ENCODE data around the gene ARSI.

Gene ARSI

DNA sequence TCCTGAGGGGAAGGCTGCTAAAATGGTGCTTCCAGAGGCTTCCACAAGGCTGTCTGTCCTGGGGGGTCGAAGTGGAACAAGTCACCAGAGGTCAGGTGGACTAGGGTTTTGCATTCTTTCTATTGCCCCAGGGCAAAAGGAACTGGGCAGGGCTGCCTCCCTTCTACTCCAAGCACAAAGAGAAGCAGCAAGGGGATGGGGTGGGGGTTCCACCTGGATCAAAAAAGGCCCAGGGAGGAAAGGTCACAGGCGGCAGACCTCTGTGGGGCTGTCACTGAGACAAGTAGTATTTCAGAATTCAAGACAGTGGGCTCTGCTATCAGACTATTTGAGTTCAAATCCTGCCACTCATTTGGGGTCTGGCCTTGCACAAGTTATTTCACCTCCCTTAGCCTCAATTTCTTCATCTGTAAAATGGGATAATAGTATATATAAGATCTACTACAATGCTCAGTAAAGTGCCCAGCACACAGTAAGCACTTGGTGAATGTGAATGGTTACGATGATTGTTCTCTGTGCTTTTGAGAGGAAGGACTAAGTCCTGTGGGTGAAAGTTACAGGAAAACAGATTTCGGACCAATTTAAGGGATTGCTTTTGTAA lies 1.9 kb upstream of the ARSI start:
- H3K27me3 ChIP-seq (ENCODE audit: control insufficient read depth, insufficient read depth, low read length), result peaks cover 25% of the 10 kb centered on the region
- peaks cover 4% of the 10 kb centered on the region for H3K4me1 ChIP-seq (ENCODE audit: control insufficient read depth, insufficient read depth, low read length)
- no peaks in the 10 kb centered on the region for H3K9me3 ChIP-seq (ENCODE audit: control insufficient read depth, low read length)
- no peaks in the 10 kb centered on the region for H3K36me3 ChIP-seq (ENCODE audit: control insufficient read depth, insufficient read depth, low read length)
- no peak overlapping the region for H3K4me3 ChIP-seq (ENCODE audit: low read length)
- H3K9ac ChIP-seq (ENCODE audit: low read length), result no peak overlapping the region

DNA sequence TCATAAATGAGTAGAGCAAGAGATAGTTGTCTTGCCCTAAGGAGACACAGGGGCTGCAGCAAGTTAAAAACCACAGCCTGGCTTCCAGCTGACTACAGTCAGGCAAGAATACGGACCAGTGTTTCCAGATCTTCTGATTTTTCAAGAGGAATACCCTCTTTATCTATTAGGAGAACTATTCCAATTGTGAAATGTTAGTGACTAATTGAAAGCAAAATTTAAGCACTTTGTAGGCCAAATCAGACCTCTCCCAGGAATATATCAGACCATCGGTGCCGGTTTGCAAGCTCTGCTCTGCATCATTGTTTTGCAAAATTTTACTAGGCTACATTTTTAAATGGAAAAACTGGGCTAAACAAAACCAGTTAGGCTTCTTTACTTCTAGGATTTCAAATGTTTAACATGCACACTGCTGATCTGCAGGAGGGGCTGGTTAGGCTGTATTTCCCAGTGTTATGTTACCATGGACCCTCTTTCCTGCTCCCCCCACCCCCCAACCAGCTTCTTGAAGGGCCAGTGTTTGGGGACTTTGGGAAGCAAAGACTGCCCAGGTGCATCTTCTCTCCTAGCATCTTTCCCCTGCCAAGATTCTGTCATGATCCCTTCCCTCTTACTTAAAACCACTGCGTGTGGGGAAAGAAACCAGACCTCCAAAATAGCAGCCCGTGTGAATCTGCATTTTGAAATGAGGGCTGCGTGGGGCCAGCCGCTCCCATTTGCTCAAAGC lies 1.1 kb upstream of the ARSI start:
- H3K4me1 ChIP-seq (ENCODE audit: control insufficient read depth, insufficient read depth, low read length), result peaks cover 4% of the 10 kb centered on the region
- no peak overlapping the region for H3K9ac ChIP-seq (ENCODE audit: low read length)
- H3K4me3 ChIP-seq (ENCODE audit: low read length), result no peak overlapping the region
- peaks cover 25% of the 10 kb centered on the region for H3K27me3 ChIP-seq (ENCODE audit: control insufficient read depth, insufficient read depth, low read length)
- no peaks in the 10 kb centered on the region for H3K36me3 ChIP-seq (ENCODE audit: control insufficient read depth, insufficient read depth, low read length)
- no peaks in the 10 kb centered on the region for H3K9me3 ChIP-seq (ENCODE audit: control insufficient read depth, low read length)

DNA sequence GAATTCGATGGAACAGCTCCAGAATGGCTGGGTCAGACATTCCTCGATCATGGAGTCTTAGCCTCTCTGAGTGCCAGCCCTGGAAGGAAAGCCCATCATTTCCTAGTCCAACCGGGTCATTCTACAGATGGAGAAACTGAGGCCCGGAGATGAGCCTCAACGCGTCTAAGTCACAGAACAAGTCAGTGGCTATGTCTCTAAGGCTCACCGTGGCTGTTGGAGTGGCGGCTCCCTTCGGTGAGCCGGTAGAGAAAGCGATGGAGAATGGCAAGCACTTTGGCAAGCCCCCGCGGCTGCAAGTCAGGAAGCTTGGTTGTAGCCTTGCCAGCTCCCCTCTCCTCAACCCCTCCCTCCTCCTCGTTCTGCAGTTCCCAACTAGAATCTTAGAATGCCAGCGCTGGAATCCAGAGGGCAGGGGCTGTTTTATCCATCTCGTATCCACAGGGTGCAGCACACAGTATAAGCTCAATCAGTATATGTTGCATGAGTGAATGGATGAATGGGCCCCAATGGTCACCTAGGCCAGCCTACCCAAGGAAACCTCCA lies 438 bp upstream of the ARSI start:
- Histone ChIP-seq H3K36me3 (ENCODE audit: control insufficient read depth, insufficient read depth, low read length) (no peaks in the 10 kb centered on the region), H3K27me3 (ENCODE audit: control insufficient read depth, insufficient read depth, low read length) (peaks cover 25% of the 10 kb centered on the region), H3K9ac (ENCODE audit: low read length) (no peak overlapping the region), H3K4me1 (ENCODE audit: control insufficient read depth, insufficient read depth, low read length) (peaks cover 4% of the 10 kb centered on the region), H3K9me3 (ENCODE audit: control insufficient read depth, low read length) (no peaks in the 10 kb centered on the region), H3K4me3 (ENCODE audit: low read length) (no peak overlapping the region)

DNA sequence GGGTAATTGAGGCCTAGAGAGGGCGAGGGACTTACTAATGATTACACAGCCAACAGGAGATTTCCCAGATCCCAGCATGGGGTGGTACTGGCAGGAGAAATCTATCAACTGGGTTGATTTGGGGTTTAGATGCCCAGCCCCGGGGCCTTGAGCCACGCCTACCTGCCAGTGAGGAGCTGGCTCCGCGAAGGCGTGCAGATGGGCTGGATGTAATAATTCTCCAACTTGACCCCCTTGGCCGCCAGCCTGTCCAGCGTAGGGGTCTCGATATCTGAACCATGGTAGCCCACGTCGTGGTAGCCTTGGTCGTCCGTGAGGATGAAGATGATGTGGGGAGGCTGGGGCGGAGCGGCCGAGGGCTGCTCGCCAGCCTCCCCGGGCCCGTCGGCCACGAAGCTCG lies 804 bp downstream of the ARSI start:
- Histone ChIP-seq H3K36me3 (ENCODE audit: control insufficient read depth, insufficient read depth, low read length) (no peaks in the 10 kb centered on the region), H3K27me3 (ENCODE audit: control insufficient read depth, insufficient read depth, low read length) (peaks cover 25% of the 10 kb centered on the region), H3K9me3 (ENCODE audit: control insufficient read depth, low read length) (no peaks in the 10 kb centered on the region), H3K9ac (ENCODE audit: low read length) (no peak overlapping the region), H3K4me3 (ENCODE audit: low read length) (no peak overlapping the region), H3K4me1 (ENCODE audit: control insufficient read depth, insufficient read depth, low read length) (peaks cover 4% of the 10 kb centered on the region)

DNA sequence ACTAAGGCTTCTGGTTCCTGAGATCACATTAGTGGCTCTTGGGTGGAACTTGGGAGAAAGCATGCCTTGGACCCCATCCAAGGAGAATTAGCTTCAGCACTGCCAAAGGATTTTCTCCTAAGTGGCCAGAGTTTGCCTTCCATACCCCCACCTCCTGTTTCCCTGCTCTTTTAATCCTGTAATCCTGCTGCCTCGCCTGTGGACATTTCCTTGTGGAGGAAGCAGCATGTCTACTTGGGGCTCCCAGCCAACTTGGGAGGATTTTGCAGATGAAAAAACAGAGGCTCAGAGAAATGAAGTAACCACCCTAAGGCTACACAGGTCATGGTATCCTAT lies 1.6 kb downstream of the ARSI start:
- Histone ChIP-seq H3K4me1 (ENCODE audit: control insufficient read depth, insufficient read depth, low read length) (peaks cover 4% of the 10 kb centered on the region), H3K9me3 (ENCODE audit: control insufficient read depth, low read length) (no peaks in the 10 kb centered on the region), H3K4me3 (ENCODE audit: low read length) (no peak overlapping the region), H3K9ac (ENCODE audit: low read length) (no peak overlapping the region), H3K36me3 (ENCODE audit: control insufficient read depth, insufficient read depth, low read length) (no peaks in the 10 kb centered on the region), H3K27me3 (ENCODE audit: control insufficient read depth, insufficient read depth, low read length) (peaks cover 25% of the 10 kb centered on the region)

DNA sequence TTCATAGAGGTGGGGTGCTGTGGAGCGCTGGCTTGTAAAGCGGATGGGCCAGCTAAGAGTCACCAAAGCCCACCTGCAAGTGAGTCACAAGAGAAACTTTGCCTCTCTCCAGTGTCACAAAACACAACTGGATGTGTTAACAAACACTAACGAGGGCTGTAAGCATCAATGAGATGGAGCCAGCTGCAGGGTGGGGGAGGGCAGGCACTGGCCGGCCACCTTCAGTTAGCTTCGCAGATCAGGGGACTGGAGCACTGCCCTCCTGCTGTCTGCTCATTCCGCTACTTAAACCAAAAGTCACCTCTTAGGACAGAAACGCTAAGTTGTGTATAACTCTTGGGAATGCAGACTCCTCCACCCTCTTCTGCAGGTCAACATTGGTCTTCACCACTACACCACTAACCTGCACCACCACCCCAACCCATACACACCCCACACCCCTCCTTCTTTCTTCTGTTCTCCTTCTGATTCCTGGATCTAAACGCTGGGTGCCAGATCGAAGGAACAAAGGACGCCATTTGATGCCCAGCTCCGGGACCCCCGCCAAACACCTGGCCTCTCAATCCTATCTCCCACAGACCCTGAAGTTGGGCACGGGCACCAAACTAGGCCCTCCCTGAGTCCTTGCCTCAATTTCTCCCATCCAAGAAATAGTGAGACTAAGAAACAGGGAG lies 2.1 kb downstream of the ARSI start:
- H3K36me3 ChIP-seq (ENCODE audit: control insufficient read depth, insufficient read depth, low read length), result no peaks in the 10 kb centered on the region
- no peak overlapping the region for H3K4me3 ChIP-seq (ENCODE audit: low read length)
- peaks cover 4% of the 10 kb centered on the region for H3K4me1 ChIP-seq (ENCODE audit: control insufficient read depth, insufficient read depth, low read length)
- H3K9ac ChIP-seq (ENCODE audit: low read length), result no peak overlapping the region
- peaks cover 25% of the 10 kb centered on the region for H3K27me3 ChIP-seq (ENCODE audit: control insufficient read depth, insufficient read depth, low read length)
- H3K9me3 ChIP-seq (ENCODE audit: control insufficient read depth, low read length), result no peaks in the 10 kb centered on the region

DNA sequence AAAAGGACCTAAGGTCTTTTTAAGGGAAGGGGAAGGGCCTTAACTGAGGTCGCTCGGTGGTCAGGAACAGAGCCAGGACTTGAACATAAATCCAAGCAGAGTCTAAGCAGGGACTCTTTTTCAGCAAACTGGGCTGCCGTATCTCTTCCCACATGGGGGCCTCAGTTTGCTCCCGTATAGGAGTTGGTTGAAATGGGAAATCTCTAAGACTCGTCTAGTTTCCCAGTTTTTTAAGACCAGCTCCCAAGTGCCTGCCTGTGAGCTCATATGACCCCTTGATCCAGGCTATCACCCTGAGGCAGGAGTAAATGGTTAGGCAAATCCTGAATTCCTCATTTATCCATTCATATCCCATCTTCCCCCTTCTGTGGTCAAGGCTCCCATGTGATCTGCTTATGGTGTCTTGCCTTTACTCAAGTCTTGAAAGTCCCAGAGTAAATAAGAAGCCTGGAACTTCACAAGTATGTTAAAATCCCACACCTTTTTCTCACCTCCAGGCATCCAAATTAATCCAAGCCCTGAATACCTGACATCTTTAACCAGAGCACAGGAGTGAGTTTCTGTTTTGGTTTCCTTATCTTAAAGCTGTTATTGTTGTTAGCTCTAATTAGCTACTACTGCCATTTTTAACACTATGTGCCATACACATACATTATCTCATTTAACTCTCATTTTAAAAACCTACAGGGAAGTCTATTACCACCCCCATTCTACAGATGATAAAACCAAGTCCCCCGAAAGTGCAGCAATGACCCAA lies 3.0 kb downstream of the ARSI start:
- no peaks in the 10 kb centered on the region for H3K36me3 ChIP-seq (ENCODE audit: control insufficient read depth, insufficient read depth, low read length)
- peaks cover 25% of the 10 kb centered on the region for H3K27me3 ChIP-seq (ENCODE audit: control insufficient read depth, insufficient read depth, low read length)
- H3K9me3 ChIP-seq (ENCODE audit: control insufficient read depth, low read length), result no peaks in the 10 kb centered on the region
- no peak overlapping the region for H3K4me3 ChIP-seq (ENCODE audit: low read length)
- H3K9ac ChIP-seq (ENCODE audit: low read length), result no peak overlapping the region
- peaks cover 9% of the 10 kb centered on the region for H3K4me1 ChIP-seq (ENCODE audit: control insufficient read depth, insufficient read depth, low read length)

DNA sequence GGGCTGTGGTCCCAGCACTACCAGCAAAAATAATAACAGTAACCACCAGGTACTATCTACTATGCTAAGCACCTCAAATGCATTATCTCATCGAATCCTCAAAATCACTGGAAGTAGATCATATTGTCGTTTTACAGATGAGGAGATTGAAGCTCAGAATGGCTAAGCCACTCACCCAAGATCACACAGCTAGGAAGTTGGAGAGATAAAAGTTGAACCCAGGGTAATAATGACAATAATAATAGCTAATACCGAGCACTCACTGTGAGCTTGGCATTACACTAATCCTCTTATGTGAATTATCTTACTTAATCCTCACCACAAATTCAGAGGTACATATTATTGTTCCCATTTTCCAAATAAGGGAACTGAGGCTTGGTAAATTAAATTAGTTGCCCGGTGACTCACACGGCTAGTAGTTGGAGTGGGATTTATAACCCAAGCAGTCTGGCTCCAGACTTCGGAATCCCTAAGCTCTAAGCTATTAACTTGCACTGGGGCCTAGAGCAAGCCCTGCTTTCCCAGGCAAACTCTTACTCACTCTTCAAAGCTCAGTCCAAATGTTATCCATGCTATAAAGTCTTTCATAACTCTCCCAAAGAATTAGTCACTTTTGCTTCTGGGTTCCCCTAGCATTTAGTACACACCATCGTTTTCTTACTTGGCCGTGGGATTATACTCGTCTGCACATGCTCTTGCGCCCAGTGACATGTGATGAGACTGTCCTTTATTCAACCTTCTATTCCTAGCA lies 3.8 kb downstream of the ARSI start:
- H3K9ac ChIP-seq (ENCODE audit: low read length), result no peak overlapping the region
- H3K36me3 ChIP-seq (ENCODE audit: control insufficient read depth, insufficient read depth, low read length), result no peaks in the 10 kb centered on the region
- H3K9me3 ChIP-seq (ENCODE audit: control insufficient read depth, low read length), result no peaks in the 10 kb centered on the region
- H3K4me1 ChIP-seq (ENCODE audit: control insufficient read depth, insufficient read depth, low read length), result peaks cover 10% of the 10 kb centered on the region
- H3K4me3 ChIP-seq (ENCODE audit: low read length), result no peak overlapping the region
- peaks cover 25% of the 10 kb centered on the region for H3K27me3 ChIP-seq (ENCODE audit: control insufficient read depth, insufficient read depth, low read length)

DNA sequence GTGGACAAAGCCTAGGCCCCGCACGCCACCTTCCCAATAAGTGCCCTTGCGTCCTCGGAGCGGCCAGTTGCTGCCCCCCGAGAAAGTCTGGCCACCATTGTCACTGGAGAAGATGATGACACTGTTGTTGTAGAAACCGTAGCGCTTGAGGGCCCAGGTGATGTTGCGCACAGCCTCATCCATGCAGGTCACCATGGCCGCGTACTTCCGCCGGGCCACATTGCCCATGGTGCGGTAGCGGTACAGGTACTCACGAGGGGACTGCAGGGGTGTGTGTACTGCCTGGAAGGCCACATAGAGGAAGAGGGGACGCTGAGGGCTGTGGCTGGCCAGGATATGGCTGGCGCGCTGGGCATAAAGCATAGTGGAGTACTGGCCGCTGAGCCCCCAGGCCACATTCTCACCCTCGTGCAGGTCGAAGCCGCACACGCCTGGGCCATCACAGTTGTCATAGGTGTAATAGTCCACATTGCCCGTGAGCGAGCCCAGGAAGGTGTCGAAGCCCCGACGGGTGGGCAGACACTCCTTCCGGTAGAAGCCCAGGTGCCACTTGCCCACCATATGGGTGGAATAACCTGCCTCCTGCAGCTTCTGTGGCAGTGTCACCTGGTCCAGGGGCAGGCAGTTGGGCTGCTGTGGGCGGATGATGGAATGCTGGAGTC lies 4.6 kb downstream of the ARSI start:
- Histone ChIP-seq H3K4me3 (ENCODE audit: low read length) (no peak overlapping the region), H3K36me3 (ENCODE audit: control insufficient read depth, insufficient read depth, low read length) (no peaks in the 10 kb centered on the region), H3K4me1 (ENCODE audit: control insufficient read depth, insufficient read depth, low read length) (peaks cover 10% of the 10 kb centered on the region), H3K27me3 (ENCODE audit: control insufficient read depth, insufficient read depth, low read length) (peaks cover 20% of the 10 kb centered on the region), H3K9me3 (ENCODE audit: control insufficient read depth, low read length) (no peaks in the 10 kb centered on the region), H3K9ac (ENCODE audit: low read length) (no peak overlapping the region)

DNA sequence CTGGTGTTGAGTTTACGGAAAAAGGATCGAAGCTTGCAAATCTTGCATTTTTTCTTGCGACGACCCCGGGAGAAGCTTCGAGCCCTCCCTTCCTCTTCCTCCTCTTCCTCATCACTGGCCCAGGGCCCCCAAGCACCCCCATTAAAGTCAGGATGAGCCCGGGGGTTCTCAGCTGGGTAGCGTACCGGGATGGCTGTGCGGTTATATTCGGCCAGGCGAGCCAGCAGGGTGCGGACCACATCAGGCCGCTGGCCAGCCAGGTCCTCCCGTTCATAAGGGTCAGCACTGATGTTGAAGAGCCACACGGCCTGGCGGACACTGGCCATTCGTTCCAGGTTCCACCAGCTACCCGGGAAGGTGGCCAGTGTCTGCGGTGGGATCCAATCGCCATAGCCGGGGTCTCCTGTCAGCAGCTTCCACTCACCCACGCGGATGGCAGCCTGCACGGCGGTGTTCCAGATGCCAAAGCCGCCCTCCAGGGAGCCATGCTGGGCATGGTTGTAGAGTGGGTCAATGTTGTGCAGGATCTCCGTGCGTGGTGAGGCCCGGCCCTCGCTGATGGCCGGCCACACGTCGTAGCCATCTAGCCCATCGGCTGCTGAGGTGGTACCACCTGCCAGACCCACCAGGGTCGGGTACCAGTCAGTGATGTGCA lies 5.3 kb downstream of the ARSI start:
- no peaks in the 10 kb centered on the region for H3K36me3 ChIP-seq (ENCODE audit: control insufficient read depth, insufficient read depth, low read length)
- H3K9me3 ChIP-seq (ENCODE audit: control insufficient read depth, low read length), result no peaks in the 10 kb centered on the region
- peaks cover 16% of the 10 kb centered on the region for H3K27me3 ChIP-seq (ENCODE audit: control insufficient read depth, insufficient read depth, low read length)
- peaks cover 10% of the 10 kb centered on the region for H3K4me1 ChIP-seq (ENCODE audit: control insufficient read depth, insufficient read depth, low read length)
- H3K4me3 ChIP-seq (ENCODE audit: low read length), result no peak overlapping the region
- H3K9ac ChIP-seq (ENCODE audit: low read length), result no peak overlapping the region

DNA sequence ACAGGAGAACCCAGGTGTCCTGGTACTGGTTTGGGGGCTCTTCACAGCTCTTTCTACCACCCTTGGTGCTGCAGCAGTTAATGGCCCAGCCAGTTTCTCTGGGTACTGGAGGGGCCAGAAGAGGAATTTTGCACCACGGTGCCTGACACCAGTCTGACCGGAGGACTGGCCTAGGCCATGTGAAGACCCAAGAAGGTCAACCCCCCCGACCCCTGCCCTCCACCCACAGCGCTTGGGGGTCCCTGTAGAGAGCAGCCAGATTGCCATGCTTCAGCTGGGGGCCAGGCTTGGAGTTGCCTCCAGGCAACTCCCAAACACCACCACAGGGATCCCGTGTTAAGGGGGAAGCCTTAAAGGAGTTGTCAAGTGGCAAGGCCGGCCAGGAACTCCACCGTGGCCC lies 6.2 kb downstream of the ARSI start:
- H3K4me3 ChIP-seq (ENCODE audit: low read length), result no peak overlapping the region
- no peak overlapping the region for H3K9ac ChIP-seq (ENCODE audit: low read length)
- peaks cover 7% of the 10 kb centered on the region for H3K27me3 ChIP-seq (ENCODE audit: control insufficient read depth, insufficient read depth, low read length)
- H3K9me3 ChIP-seq (ENCODE audit: control insufficient read depth, low read length), result no peaks in the 10 kb centered on the region
- H3K36me3 ChIP-seq (ENCODE audit: control insufficient read depth, insufficient read depth, low read length), result no peaks in the 10 kb centered on the region
- peaks cover 6% of the 10 kb centered on the region for H3K4me1 ChIP-seq (ENCODE audit: control insufficient read depth, insufficient read depth, low read length)

Data from mucosa of stomach (tissue), 1 donor.